Neural progenitor cell (in vitro differentiated cells): ENCODE results near the gene RASGRF2.
"Not testable (repeated sequence)": the region's sequence is repeated elsewhere in the genome, so short reads cannot be mapped to it uniquely, and the experiment has no call there.

ENCODE experiments used
- CTCF ChIP-seq: fragments of 200-600 bp; sonication (generic); IDR thresholded peaks from 2 replicates; pipeline ENCODE4 v1.5.1; 2017; ENCODE audit warnings: antibody characterized with exemption, mild to moderate bottlenecking
- EZH2 ChIP-seq: fragments of 200-600 bp; sonication (generic); IDR thresholded peaks from 2 replicates; pipeline ENCODE4 v1.6.1; 2017; ENCODE audit warnings: antibody characterized with exemption, mild to moderate bottlenecking, moderate library complexity

- TF ChIP-seq CTCF, EZH2: not testable (repeated sequence)
These were observed 93.1 kb downstream of the RASGRF2 start for GRCh38 chr5:81053282-81053681.
